A673 (cell line): ENCODE results near the gene FRMD4A. TPM values are rescaled to one million over a fixed set of nuclear protein-coding genes. Genes with fewer than 3 reads are reported as not detected.
A peak's percentile ranks its signal among the peaks of the same experiment; 100 is the strongest.

Experiments used
- BruUV-seq: library from RNA; stranded (reverse); fragments of 400-500 nt; replicated peaks from 2 replicates; lab custom pipeline; 2021; lab: Mats Ljungman, UMichigan
- CTCF ChIA-PET: fragments of 300-600 bp; sonication (Branson Sonifier 250); formaldehyde crosslinking; loops from one replicate; lab custom pipeline; 2022; ENCODE audit warnings: antibody characterized with exemption; lab: Charles Lee
- POLR2A ChIA-PET: fragments of 300-600 bp; sonication (Branson Sonifier 250); formaldehyde crosslinking; loops from one replicate; lab custom pipeline; 2022; ENCODE audit warnings: antibody characterized with exemption; ENCODE audit not compliant: low non-redundant PET; lab: Charles Lee
- DNase-seq: peaks from one replicate; pipeline ENCODE4 v3.0.0-alpha.2; 2015; ENCODE audit warnings: low spot score
- H3K27ac ChIP-seq: fragments of 200-600 bp; sonication (generic); 2 replicates; pipeline ENCODE4 v1.5.1; 2016; ENCODE audit warnings: mixed run types, low read depth, mild to moderate bottlenecking, mixed read lengths, antibody characterized with exemption, low read length; ENCODE audit not compliant: poor library complexity, severe bottlenecking
- H3K27me3 ChIP-seq: fragments of 200-600 bp; sonication (generic); replicated peaks from 2 replicates; pipeline ENCODE4 v1.6.1; 2017; ENCODE audit warnings: mixed run types, low read depth, mild to moderate bottlenecking, mixed read lengths, antibody characterized with exemption, low read length; ENCODE audit not compliant: insufficient read depth, poor library complexity
- H3K36me3 ChIP-seq: fragments of 200-600 bp; sonication (generic); 2 replicates; pipeline ENCODE4 v1.6.1; 2016; ENCODE audit warnings: mixed run types, mild to moderate bottlenecking, mixed read lengths, antibody characterized with exemption, low read length; ENCODE audit not compliant: insufficient read depth, poor library complexity, severe bottlenecking
- H3K4me1 ChIP-seq: fragments of 200-600 bp; sonication (generic); 2 replicates; pipeline ENCODE4 v1.6.1; 2017; ENCODE audit warnings: mixed run types, mild to moderate bottlenecking, mixed read lengths, antibody characterized with exemption, low read length; ENCODE audit not compliant: insufficient read depth, poor library complexity, severe bottlenecking
- H3K4me3 ChIP-seq: fragments of 200-600 bp; sonication (generic); 2 replicates; pipeline ENCODE4 v1.5.1; 2016; ENCODE audit warnings: low read depth, mixed run types, mild to moderate bottlenecking, mixed read lengths, low read length; ENCODE audit not compliant: poor library complexity, severe bottlenecking
- H3K9me3 ChIP-seq: fragments of 200-600 bp; sonication (generic); 2 replicates; pipeline ENCODE4 v1.6.1; 2016; ENCODE audit warnings: mixed run types, low read depth, mild to moderate bottlenecking, mixed read lengths, antibody characterized with exemption, low read length; ENCODE audit not compliant: poor library complexity, severe bottlenecking
- EZH2 ChIP-seq: fragments of 200-600 bp; sonication (generic); IDR thresholded peaks from 2 replicates; pipeline ENCODE4 v1.6.1; 2017; ENCODE audit warnings: borderline replicate concordance, low read depth, mild to moderate bottlenecking, mixed read lengths, antibody characterized with exemption, low read length; ENCODE audit not compliant: poor library complexity, severe bottlenecking
- intact Hi-C: fragments of 100-400 bp; cut with micrococcal nuclease; formaldehyde crosslinking; loops from one replicate; pipeline ENCODE4 v1.10.0; 2022; ENCODE audit not compliant: unreplicated experiment
- total RNA-seq: library from RNA; stranded (reverse); gene quantifications from 2 replicates; pipeline ENCODE4 v1.2.3, GENCODE V29; 2021
- TF ChIP-seq, protein P1 (sequence below): fragments of 300-800, 200-600 bp; sonication (generic); conservative IDR thresholded peaks from 2 replicates; pipeline ENCODE4 v1.5.1; 2017; ENCODE audit warnings: low read depth, mild to moderate bottlenecking, antibody characterized with exemption, low read length, moderate library complexity, mixed read lengths

FRMD4A gene
- total RNA-seq, 1 experiment from 2014 or later, result 26.3 TPM

DNA sequence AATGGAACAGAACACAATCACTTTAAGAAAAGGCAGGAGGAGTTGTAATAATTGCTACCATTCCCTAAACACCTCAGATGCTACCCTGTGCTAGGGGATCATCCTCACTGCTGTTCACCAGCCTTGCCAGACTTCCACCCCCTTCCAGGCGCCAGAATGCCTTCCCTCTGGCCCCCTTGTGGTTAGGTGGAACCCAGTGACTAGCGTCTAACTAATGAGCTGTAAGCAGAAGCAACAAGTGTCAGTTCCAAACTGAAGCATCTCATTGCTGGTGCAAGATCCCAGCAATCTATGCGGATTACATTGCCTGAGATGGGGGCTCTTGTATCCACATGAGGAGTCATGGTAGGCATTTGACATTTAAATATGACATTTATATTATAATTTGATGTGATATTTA, 86.6 kb downstream of the FRMD4A start:
- BruUV-seq, result no TSS peak
- peak; percentile 56 for DNase-seq
- CTCF ChIA-PET, result interaction anchor here (0.7 kb wide), 1 partner anchor 19 kb away, joined by 3 read pairs; no protein-coding TSS in a partner anchor
- Histone ChIP-seq H3K4me3 (no peak overlapping the region), H3K9me3 (no peaks in the 10 kb centered on the region), H3K36me3 (no peaks in the 10 kb centered on the region), H3K27ac (no peak overlapping the region), H3K27me3 (peaks cover 15% of the 10 kb centered on the region), H3K4me1 (peaks cover 18% of the 10 kb centered on the region)
- intact Hi-C loops, result no loop called here
- TF ChIP-seq EZH2, result no peak
- TF ChIP-seq, protein P1, sequence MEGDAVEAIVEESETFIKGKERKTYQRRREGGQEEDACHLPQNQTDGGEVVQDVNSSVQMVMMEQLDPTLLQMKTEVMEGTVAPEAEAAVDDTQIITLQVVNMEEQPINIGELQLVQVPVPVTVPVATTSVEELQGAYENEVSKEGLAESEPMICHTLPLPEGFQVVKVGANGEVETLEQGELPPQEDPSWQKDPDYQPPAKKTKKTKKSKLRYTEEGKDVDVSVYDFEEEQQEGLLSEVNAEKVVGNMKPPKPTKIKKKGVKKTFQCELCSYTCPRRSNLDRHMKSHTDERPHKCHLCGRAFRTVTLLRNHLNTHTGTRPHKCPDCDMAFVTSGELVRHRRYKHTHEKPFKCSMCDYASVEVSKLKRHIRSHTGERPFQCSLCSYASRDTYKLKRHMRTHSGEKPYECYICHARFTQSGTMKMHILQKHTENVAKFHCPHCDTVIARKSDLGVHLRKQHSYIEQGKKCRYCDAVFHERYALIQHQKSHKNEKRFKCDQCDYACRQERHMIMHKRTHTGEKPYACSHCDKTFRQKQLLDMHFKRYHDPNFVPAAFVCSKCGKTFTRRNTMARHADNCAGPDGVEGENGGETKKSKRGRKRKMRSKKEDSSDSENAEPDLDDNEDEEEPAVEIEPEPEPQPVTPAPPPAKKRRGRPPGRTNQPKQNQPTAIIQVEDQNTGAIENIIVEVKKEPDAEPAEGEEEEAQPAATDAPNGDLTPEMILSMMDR, result peak; percentile 38; the same call in 1 of the 2 replicates
- POLR2A ChIA-PET, result no interaction called here

- no peak for DNase-seq
- ChIA-PET POLR2A (no interaction called here), CTCF (no interaction called here)
- Histone ChIP-seq H3K27me3 (peaks cover 15% of the 10 kb centered on the region), H3K4me1 (peaks cover 16% of the 10 kb centered on the region), H3K4me3 (no peak overlapping the region), H3K36me3 (no peaks in the 10 kb centered on the region), H3K27ac (no peak overlapping the region), H3K9me3 (no peaks in the 10 kb centered on the region)
- intact Hi-C loops, result no loop called here
- BruUV-seq, result no TSS peak
- no peak for TF ChIP-seq EZH2
- TF ChIP-seq, protein P1, result no peak
Measured at GRCh38 chr10:14243221-14243620, 87.5 kb downstream of the FRMD4A start.

GRCh38 chr10:14241196-14241595, 89.5 kb downstream of the FRMD4A start:
- Histone ChIP-seq H3K27ac (no peak overlapping the region), H3K4me1 (peaks cover 8% of the 10 kb centered on the region), H3K36me3 (no peaks in the 10 kb centered on the region), H3K9me3 (no peaks in the 10 kb centered on the region), H3K27me3 (peaks cover 21% of the 10 kb centered on the region), H3K4me3 (no peak overlapping the region)
- no peak for TF ChIP-seq EZH2
- TF ChIP-seq, protein P1, result 0 out of 2 replicates have a peak, but pooled peaks have one; percentile 2
- BruUV-seq, result no TSS peak
- ChIA-PET CTCF (no interaction called here), POLR2A (no interaction called here)
- intact Hi-C loops, result no loop called here
- DNase-seq, result no peak
